Renal cortex interstitium (tissue), 11 donors: Measurements from ENCODE around the gene LCN2. TPM values are rescaled to one million over a fixed set of nuclear protein-coding genes. Genes with fewer than 3 reads are reported as not detected.
A peak's percentile ranks its signal among the peaks of the same experiment; 100 is the strongest.

Source experiments
- DNase-seq, 11 donors: peaks; one replicate each; pipeline ENCODE4 v3.0.0-alpha.2; 2013; ENCODE audit warnings: low read depth in 9 of 11, low spot score in 4 of 11; ENCODE audit errors: extremely low read depth in 1 of 11
- polyA plus RNA-seq, 3 donors: library from polyadenylated mRNA; unstranded; fragments of 120-200 nt; gene quantifications; one replicate each; pipeline ENCODE4 v1.2.1, GENCODE V29; 2013; ENCODE audit not compliant: insufficient read length in 3 of 3

Gene LCN2
- polyA plus RNA-seq, 3 donors, result 1.2 to 1.3 (median 1.2) TPM

GRCh38 chr9:128143525-128144238, 5.6 kb upstream of the LCN2 start:
- no peak for DNase-seq

GRCh38 chr9:128144239-128145181, 4.7 kb upstream of the LCN2 start:
- DNase-seq, result no peak

- peak in 4 of 11 donors; percentile 42 to 73 (median 60) for DNase-seq
Observed at GRCh38 chr9:128145536-128145935, 3.7 kb upstream of the LCN2 start.

GRCh38 chr9:128145951-128146351, 3.3 kb upstream of the LCN2 start:
- DNase-seq, result no peak

GRCh38 chr9:128146591-128147120, 2.6 kb upstream of the LCN2 start:
- DNase-seq, result no peak

- no peak for DNase-seq
Observed at GRCh38 chr9:128148509-128149000, 698 bp upstream of the LCN2 start.

GRCh38 chr9:128149951-128150593, 819 bp downstream of the LCN2 start:
- no peak for DNase-seq

GRCh38 chr9:128150594-128151308, 1.5 kb downstream of the LCN2 start:
- DNase-seq, result no peak

GRCh38 chr9:128151309-128152132, 2.3 kb downstream of the LCN2 start:
- DNase-seq, result no peak

GRCh38 chr9:128152133-128153059, 3.1 kb downstream of the LCN2 start:
- no peak for DNase-seq

- DNase-seq, result no peak
Observed at GRCh38 chr9:128153060-128153946, 4.0 kb downstream of the LCN2 start.

GRCh38 chr9:128153947-128154695, 4.9 kb downstream of the LCN2 start:
- DNase-seq, result no peak

GRCh38 chr9:128155736-128156500, 6.7 kb downstream of the LCN2 start:
- no peak for DNase-seq

- no peak for DNase-seq
Observed at GRCh38 chr9:128159522-128159783, 10.2 kb downstream of the LCN2 start.
